RWPE2 (cell line): ENCODE results near the gene CCDC28B.
A peak's percentile ranks its signal among the peaks of the same experiment; 100 is the strongest.

Experiments
- ATAC-seq: fragments of 200-7000 bp; cut with Tn5 transposase; 3 replicates; pipeline ENCODE4 v1.9.1; 2021; ENCODE audit warnings: low read depth
- DNase-seq: peaks from one replicate; pipeline ENCODE4 v3.0.0-alpha.2; 2020; ENCODE audit warnings: low spot score
- H3K27ac ChIP-seq: fragments of 450-650 bp; 2 replicates; pipeline ENCODE4 v1.5.1; 2017; ENCODE audit warnings: mild to moderate bottlenecking; ENCODE audit not compliant: poor library complexity, severe bottlenecking
- H3K27me3 ChIP-seq: fragments of 250-450 bp; sonication (Bioruptor Pico); 2 replicates; pipeline ENCODE4 v1.5.1; 2021; ENCODE audit warnings: mild to moderate bottlenecking, moderate library complexity; ENCODE audit not compliant: insufficient read depth, poor library complexity, severe bottlenecking
- H3K36me3 ChIP-seq: fragments of 250-450 bp; sonication (Bioruptor Pico); 2 replicates; pipeline ENCODE4 v1.5.1; 2020; ENCODE audit warnings: low read depth, mild to moderate bottlenecking, moderate library complexity
- H3K4me1 ChIP-seq: fragments of 250-450 bp; sonication (Bioruptor Pico); 2 replicates; pipeline ENCODE4 v1.5.1; 2021; ENCODE audit warnings: mild to moderate bottlenecking, moderate library complexity; ENCODE audit not compliant: insufficient read depth, poor library complexity, severe bottlenecking
- H3K4me3 ChIP-seq: fragments of 250-450 bp; sonication (Bioruptor Pico); 2 replicates; pipeline ENCODE4 v1.5.1; 2021; ENCODE audit warnings: mild to moderate bottlenecking, moderate library complexity; ENCODE audit not compliant: severe bottlenecking
- H3K9me3 ChIP-seq: fragments of 250-450 bp; sonication (Bioruptor Pico); 2 replicates; pipeline ENCODE4 v1.5.1; 2021; ENCODE audit warnings: mild to moderate bottlenecking, moderate library complexity; ENCODE audit not compliant: severe bottlenecking
- CTCF ChIP-seq: fragments of 450-650 bp; IDR thresholded peaks from one replicate; pipeline ENCODE4 v1.5.1; 2017; ENCODE audit warnings: mild to moderate bottlenecking, moderate library complexity; ENCODE audit not compliant: poor library complexity, severe bottlenecking

The CCDC28B gene

GRCh38 chr1:32182060-32182459, 18.3 kb upstream of the CCDC28B start:
- Histone ChIP-seq H3K36me3 (peaks cover 64% of the 10 kb centered on the region), H3K4me3 (no peak overlapping the region), H3K27ac (peak overlapping the region; percentile 77), H3K27me3 (no peaks in the 10 kb centered on the region), H3K9me3 (no peaks in the 10 kb centered on the region), H3K4me1 (peaks cover 13% of the 10 kb centered on the region)
- ATAC-seq (no peak), DNase-seq (no peak)
- no peak for TF ChIP-seq CTCF

DNA sequence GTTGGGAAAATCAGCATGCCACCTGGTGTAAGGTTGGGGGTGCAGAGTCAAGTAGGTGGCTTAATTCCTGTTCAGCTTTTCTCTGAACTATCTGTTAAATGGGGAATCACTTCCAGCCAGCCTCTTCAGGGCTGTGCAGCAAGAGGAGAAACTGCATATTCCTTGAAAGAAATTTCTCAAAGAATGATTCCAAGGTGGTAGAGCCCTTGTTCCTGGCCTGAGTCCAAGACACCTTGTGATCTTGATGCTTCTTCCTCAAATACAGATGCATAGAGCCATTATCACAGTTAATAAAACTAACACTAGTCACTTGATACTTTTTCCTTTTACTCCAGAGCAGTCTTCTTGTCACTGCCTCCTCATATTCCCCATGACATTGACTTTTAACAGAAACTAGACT, 15.7 kb upstream of the CCDC28B start:
- TF ChIP-seq CTCF: no peak
- H3K27ac ChIP-seq: no peak overlapping the region
- H3K4me3 ChIP-seq: no peak overlapping the region
- ATAC-seq: no peak
- DNase-seq: no peak
- peaks cover 89% of the 10 kb centered on the region for H3K36me3 ChIP-seq
- no peaks in the 10 kb centered on the region for H3K27me3 ChIP-seq
- H3K9me3 ChIP-seq: no peaks in the 10 kb centered on the region
- H3K4me1 ChIP-seq: peaks cover 10% of the 10 kb centered on the region

DNA sequence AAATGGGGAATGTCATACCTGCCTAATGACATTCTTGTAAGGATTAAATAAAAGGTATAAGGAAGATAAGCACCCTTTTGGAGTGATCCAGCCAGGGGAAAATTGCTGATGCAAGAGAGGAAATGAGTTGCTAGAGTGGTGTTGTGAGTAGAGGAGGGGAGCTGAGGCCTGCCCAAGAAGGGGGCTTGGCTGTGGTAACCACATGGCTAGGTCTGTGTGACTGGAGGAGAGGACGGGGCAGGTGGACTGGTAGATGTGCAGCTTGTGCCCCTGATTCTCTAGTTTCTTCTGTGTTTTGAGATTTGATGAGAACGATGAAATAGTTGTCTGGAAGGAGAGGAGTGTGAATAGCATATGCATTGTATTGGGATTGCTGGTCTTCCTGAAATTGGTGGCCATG, 14.3 kb upstream of the CCDC28B start:
- DNase-seq (no peak), ATAC-seq (no peak)
- no peak for TF ChIP-seq CTCF
- H3K4me1 ChIP-seq: peaks cover 8% of the 10 kb centered on the region
- H3K9me3 ChIP-seq: no peaks in the 10 kb centered on the region
- peaks cover 94% of the 10 kb centered on the region for H3K36me3 ChIP-seq
- no peak overlapping the region for H3K27ac ChIP-seq
- H3K27me3 ChIP-seq: no peaks in the 10 kb centered on the region
- no peak overlapping the region for H3K4me3 ChIP-seq

DNA sequence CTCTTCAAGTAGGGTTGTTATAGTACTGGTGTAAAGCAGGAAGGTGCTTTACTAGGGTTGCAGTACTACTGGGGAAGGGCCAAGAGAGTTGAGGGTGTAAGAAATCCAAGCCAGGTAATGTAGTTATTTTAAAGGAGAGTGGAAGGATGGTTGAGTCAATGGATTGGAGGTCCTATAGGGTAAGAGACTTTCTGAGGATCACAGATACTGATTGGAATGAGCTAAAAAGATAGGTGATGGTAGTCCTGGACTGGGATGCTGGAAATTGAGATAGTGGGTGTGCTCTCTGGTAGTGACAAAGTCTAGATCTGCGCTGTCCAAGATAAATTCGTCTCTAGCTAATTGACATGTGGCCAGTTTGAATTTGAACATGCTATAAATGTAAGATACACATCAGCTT, 13.9 kb upstream of the CCDC28B start:
- H3K4me3 ChIP-seq: no peak overlapping the region
- no peaks in the 10 kb centered on the region for H3K27me3 ChIP-seq
- peaks cover 94% of the 10 kb centered on the region for H3K36me3 ChIP-seq
- H3K4me1 ChIP-seq: peaks cover 3% of the 10 kb centered on the region
- TF ChIP-seq CTCF: no peak
- ATAC-seq (no peak), DNase-seq (no peak)
- H3K9me3 ChIP-seq: no peaks in the 10 kb centered on the region
- no peak overlapping the region for H3K27ac ChIP-seq

- peaks cover 3% of the 10 kb centered on the region for H3K4me1 ChIP-seq
- no peak overlapping the region for H3K4me3 ChIP-seq
- peaks cover 94% of the 10 kb centered on the region for H3K36me3 ChIP-seq
- H3K9me3 ChIP-seq: no peaks in the 10 kb centered on the region
- ATAC-seq: no peak
- no peak for TF ChIP-seq CTCF
- no peaks in the 10 kb centered on the region for H3K27me3 ChIP-seq
- no peak overlapping the region for H3K27ac ChIP-seq
- DNase-seq: no peak
Observed at GRCh38 chr1:32187850-32188249, 12.5 kb upstream of the CCDC28B start.
